ENCODE results near the gene NAXE. TPM values are rescaled to one million over a fixed set of nuclear protein-coding genes. Genes with fewer than 3 reads are reported as not detected.
A peak's percentile ranks its signal among the peaks of the same experiment; 100 is the strongest.

The NAXE gene
- total and polyA plus RNA-seq, 2 of the 13 experiments (the other 11 are each of a cell fraction or from before 2014, with no cell fraction given) = 39.4 to 59.4 TPM

DNA sequence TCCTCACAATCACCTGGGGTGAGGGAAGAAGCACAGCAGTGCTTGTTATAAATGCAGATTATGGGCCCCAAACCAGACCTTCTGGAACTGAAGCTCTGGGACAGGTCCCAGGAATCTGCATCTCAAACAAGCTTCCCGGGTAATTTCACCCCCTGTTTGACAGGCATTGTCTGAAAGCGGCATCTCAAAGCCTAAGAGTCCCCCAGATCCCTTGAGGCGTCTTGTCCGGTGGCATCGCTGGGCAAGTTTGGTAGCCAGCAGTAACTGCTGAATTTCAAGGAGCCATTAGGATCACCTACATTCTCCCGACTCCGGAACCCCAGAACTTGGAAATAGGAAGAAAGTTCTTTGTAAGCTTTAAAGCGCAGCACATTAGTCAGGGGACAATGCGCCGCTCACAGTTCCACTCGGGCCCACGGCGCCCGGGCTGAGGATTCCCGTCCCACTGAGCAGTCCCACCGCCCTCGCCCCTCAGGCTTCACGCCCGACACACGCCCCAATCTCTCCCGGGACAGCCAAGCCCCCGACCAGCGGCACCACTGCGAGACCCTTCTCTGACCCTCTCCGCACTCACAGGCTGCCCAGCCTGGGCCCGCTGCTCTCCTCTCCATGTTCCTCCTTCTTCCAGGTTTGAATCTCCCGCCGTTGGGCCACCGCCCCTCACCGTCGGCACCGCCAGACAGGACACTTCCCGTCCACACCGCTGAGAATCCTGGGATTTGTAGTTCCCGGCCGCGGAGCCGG lies 19.5 kb upstream of the NAXE start, which contains the start of gene IQGAP3 (continued):
- no peak for TF ChIP-seq CCAR2 (optimal IDR thresholded peaks at IDR 0.05; ENCODE audit: low read depth, low read length)
- TF ChIP-seq, protein P1, sequence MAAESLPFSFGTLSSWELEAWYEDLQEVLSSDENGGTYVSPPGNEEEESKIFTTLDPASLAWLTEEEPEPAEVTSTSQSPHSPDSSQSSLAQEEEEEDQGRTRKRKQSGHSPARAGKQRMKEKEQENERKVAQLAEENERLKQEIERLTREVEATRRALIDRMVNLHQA (CRISPR knock-in tag; IDR thresholded peaks at IDR 0.05) = no peak
- no peak for TF ChIP-seq ZNF343 (CRISPR knock-in tag; IDR thresholded peaks at IDR 0.05)
- TF ChIP-seq RBFOX2 (IDR thresholded peaks at IDR 0.05; ENCODE audit: low read depth, low read length) = peak; percentile 52
- no peak for TF ChIP-seq ZC3H4 (CRISPR knock-in tag; IDR thresholded peaks at IDR 0.05; ENCODE audit: borderline replicate concordance)
- TF ChIP-seq ZSCAN31 (CRISPR knock-in tag; IDR thresholded peaks at IDR 0.05; ENCODE audit: low read depth) = 0 out of 2 replicates have a peak, but pooled peaks have one; percentile 26
- TF ChIP-seq ZNF121 (CRISPR knock-in tag; IDR thresholded peaks at IDR 0.05) = no peak
- peak; percentile 100 for TF ChIP-seq SAP130 (CRISPR knock-in tag; IDR thresholded peaks at IDR 0.05; ENCODE audit: low read depth)
- TF ChIP-seq MTF2 (CRISPR knock-in tag; IDR thresholded peaks at IDR 0.05; ENCODE audit: borderline replicate concordance) = no peak
- TF ChIP-seq, protein P2, sequence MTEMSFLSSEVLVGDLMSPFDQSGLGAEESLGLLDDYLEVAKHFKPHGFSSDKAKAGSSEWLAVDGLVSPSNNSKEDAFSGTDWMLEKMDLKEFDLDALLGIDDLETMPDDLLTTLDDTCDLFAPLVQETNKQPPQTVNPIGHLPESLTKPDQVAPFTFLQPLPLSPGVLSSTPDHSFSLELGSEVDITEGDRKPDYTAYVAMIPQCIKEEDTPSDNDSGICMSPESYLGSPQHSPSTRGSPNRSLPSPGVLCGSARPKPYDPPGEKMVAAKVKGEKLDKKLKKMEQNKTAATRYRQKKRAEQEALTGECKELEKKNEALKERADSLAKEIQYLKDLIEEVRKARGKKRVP (CRISPR knock-in tag; IDR thresholded peaks at IDR 0.05) = peak in 1 of 2 experiments; percentile 77; a peak in 2 of 4 replicates
- peak; percentile 68 for TF ChIP-seq SP4 (CRISPR knock-in tag; IDR thresholded peaks at IDR 0.05)
- peak; percentile 54 for TF ChIP-seq PHF20 (CRISPR knock-in tag; IDR thresholded peaks at IDR 0.05)
- no peak for TF ChIP-seq ZNF792 (CRISPR knock-in tag; IDR thresholded peaks at IDR 0.05)
- 0 out of 2 replicates have a peak, but pooled peaks have one; percentile 64 for TF ChIP-seq ZNF672 (CRISPR knock-in tag; IDR thresholded peaks at IDR 0.05)
- TF ChIP-seq, protein P3, sequence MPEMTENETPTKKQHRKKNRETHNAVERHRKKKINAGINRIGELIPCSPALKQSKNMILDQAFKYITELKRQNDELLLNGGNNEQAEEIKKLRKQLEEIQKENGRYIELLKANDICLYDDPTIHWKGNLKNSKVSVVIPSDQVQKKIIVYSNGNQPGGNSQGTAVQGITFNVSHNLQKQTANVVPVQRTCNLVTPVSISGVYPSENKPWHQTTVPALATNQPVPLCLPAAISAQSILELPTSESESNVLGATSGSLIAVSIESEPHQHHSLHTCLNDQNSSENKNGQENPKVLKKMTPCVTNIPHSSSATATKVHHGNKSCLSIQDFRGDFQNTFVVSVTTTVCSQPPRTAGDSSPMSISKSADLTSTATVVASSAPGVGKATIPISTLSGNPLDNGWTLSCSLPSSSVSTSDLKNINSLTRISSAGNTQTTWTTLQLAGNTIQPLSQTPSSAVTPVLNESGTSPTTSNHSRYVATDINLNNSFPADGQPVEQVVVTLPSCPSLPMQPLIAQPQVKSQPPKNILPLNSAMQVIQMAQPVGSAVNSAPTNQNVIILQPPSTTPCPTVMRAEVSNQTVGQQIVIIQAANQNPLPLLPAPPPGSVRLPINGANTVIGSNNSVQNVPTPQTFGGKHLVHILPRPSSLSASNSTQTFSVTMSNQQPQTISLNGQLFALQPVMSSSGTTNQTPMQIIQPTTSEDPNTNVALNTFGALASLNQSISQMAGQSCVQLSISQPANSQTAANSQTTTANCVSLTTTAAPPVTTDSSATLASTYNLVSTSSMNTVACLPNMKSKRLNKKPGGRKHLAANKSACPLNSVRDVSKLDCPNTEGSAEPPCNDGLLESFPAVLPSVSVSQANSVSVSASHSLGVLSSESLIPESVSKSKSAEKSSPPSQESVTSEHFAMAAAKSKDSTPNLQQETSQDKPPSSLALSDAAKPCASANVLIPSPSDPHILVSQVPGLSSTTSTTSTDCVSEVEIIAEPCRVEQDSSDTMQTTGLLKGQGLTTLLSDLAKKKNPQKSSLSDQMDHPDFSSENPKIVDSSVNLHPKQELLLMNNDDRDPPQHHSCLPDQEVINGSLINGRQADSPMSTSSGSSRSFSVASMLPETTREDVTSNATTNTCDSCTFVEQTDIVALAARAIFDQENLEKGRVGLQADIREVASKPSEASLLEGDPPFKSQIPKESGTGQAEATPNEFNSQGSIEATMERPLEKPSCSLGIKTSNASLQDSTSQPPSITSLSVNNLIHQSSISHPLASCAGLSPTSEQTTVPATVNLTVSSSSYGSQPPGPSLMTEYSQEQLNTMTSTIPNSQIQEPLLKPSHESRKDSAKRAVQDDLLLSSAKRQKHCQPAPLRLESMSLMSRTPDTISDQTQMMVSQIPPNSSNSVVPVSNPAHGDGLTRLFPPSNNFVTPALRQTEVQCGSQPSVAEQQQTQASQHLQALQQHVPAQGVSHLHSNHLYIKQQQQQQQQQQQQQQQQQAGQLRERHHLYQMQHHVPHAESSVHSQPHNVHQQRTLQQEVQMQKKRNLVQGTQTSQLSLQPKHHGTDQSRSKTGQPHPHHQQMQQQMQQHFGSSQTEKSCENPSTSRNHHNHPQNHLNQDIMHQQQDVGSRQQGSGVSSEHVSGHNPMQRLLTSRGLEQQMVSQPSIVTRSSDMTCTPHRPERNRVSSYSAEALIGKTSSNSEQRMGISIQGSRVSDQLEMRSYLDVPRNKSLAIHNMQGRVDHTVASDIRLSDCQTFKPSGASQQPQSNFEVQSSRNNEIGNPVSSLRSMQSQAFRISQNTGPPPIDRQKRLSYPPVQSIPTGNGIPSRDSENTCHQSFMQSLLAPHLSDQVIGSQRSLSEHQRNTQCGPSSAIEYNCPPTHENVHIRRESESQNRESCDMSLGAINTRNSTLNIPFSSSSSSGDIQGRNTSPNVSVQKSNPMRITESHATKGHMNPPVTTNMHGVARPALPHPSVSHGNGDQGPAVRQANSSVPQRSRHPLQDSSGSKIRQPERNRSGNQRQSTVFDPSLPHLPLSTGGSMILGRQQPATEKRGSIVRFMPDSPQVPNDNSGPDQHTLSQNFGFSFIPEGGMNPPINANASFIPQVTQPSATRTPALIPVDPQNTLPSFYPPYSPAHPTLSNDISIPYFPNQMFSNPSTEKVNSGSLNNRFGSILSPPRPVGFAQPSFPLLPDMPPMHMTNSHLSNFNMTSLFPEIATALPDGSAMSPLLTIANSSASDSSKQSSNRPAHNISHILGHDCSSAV (CRISPR knock-in tag; IDR thresholded peaks at IDR 0.05; ENCODE audit: borderline replicate concordance) = no peak
- no peak for TF ChIP-seq ZNF331 (CRISPR knock-in tag; IDR thresholded peaks at IDR 0.05)
- no peak for TF ChIP-seq SOX13 (IDR thresholded peaks at IDR 0.05)
- TF ChIP-seq SOX13 (CRISPR knock-in tag; conservative IDR thresholded peaks at IDR 0.05 in 1 of 2, IDR thresholded peaks at IDR 0.05 in 1 of 2) = no peak; a peak in 1 of 4 replicates
- peak; percentile 99 for TF ChIP-seq GABPB1 (CRISPR knock-in tag; IDR thresholded peaks at IDR 0.05)
- TF ChIP-seq ZNF563 (CRISPR knock-in tag; IDR thresholded peaks at IDR 0.05) = no peak
- TF ChIP-seq XBP1 (CRISPR knock-in tag; IDR thresholded peaks at IDR 0.05) = no peak
- TF ChIP-seq ZNF547 (CRISPR knock-in tag; IDR thresholded peaks at IDR 0.05) = peak; percentile 64; the same call in 1 of the 2 replicates

Measured in HepG2 (cell line).